ENCODE measurements around the gene CALML5.

DNA sequence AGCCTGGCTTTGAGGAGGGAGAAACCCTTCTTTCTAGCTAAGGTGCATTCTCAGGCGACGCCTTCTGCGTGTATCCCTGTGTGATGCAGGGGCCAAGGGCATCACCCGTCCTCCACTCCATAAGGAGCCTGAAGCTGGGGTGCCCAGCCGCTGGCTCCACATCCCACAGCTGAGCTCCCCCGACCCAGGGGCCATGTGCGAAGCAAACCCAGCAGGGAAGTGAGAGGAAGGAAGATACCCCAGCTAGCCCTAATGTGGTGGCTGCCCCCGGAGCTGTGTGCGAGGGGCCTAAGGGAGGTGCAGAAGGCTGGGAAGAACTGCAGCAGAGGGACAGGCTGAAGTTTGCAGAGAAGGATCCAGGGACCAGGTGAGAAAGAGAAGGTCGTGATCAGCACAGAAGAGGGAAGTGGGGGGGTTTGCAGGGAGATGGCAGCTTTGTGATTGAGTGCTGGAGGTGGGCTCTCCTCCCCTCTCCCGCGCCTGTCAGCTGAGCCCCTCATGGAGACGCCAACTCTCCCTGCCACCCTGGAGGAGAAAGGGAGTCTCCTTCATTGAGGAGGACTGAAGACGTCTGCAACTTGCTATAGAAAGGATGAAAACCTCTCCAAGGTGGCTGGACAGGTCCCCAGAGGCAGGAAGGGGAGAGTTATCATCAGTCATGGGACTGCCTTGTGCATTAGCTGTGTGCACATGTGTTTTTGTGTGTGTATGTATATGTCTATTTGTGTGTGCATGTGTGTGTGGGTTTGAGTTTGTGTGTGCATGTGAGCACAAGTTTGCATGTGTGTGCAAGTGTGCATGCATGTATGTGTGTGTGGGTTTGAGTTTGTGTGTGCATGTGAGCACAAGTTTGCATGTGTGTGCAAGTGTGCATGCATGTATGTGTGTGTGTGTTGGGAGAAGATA lies 3.5 kb upstream of the CALML5 start:
- TF ChIP-seq EP300 (IDR thresholded peaks at IDR 0.05; ENCODE audit: borderline replicate concordance) (no peak), FOXM1 (IDR thresholded peaks at IDR 0.05; ENCODE audit: borderline replicate concordance, low read depth) (no peak), ZBTB7A (IDR thresholded peaks at IDR 0.05; ENCODE audit: low read depth) (no peak)
- TF ChIP-seq, protein P1, sequence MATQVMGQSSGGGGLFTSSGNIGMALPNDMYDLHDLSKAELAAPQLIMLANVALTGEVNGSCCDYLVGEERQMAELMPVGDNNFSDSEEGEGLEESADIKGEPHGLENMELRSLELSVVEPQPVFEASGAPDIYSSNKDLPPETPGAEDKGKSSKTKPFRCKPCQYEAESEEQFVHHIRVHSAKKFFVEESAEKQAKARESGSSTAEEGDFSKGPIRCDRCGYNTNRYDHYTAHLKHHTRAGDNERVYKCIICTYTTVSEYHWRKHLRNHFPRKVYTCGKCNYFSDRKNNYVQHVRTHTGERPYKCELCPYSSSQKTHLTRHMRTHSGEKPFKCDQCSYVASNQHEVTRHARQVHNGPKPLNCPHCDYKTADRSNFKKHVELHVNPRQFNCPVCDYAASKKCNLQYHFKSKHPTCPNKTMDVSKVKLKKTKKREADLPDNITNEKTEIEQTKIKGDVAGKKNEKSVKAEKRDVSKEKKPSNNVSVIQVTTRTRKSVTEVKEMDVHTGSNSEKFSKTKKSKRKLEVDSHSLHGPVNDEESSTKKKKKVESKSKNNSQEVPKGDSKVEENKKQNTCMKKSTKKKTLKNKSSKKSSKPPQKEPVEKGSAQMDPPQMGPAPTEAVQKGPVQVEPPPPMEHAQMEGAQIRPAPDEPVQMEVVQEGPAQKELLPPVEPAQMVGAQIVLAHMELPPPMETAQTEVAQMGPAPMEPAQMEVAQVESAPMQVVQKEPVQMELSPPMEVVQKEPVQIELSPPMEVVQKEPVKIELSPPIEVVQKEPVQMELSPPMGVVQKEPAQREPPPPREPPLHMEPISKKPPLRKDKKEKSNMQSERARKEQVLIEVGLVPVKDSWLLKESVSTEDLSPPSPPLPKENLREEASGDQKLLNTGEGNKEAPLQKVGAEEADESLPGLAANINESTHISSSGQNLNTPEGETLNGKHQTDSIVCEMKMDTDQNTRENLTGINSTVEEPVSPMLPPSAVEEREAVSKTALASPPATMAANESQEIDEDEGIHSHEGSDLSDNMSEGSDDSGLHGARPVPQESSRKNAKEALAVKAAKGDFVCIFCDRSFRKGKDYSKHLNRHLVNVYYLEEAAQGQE (IDR thresholded peaks at IDR 0.05; ENCODE audit: low read depth), result no peak
- TF ChIP-seq, protein P2, sequence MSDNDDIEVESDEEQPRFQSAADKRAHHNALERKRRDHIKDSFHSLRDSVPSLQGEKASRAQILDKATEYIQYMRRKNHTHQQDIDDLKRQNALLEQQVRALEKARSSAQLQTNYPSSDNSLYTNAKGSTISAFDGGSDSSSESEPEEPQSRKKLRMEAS (IDR thresholded peaks at IDR 0.05), result no peak
